HUES48 (cell line): ENCODE measurements around the gene MEIOSIN.
A peak's percentile ranks its signal among the peaks of the same experiment; 100 is the strongest.
"Not testable (repeated sequence)": the region's sequence is repeated elsewhere in the genome, so short reads cannot be mapped to it uniquely, and the experiment has no call there.

Experiments
- H3K27ac ChIP-seq: one replicate; pipeline ENCODE4 v1.7.0; 2013; ENCODE audit warnings: low read depth, low read length, inconsistent platforms
- H3K27me3 ChIP-seq: 2 replicates; pipeline ENCODE4 v1.6.1; 2013; ENCODE audit warnings: mild to moderate bottlenecking, low read length; ENCODE audit not compliant: control insufficient read depth, insufficient read depth
- H3K36me3 ChIP-seq: 2 replicates; pipeline ENCODE4 v1.6.1; 2013; ENCODE audit warnings: low read length; ENCODE audit not compliant: control insufficient read depth, insufficient read depth
- H3K4me1 ChIP-seq: 2 replicates; pipeline ENCODE4 v1.6.1; 2013; ENCODE audit warnings: mild to moderate bottlenecking, low read length; ENCODE audit not compliant: control insufficient read depth, insufficient read depth
- H3K4me3 ChIP-seq: 2 replicates; pipeline ENCODE4 v1.5.1; 2013; ENCODE audit warnings: mild to moderate bottlenecking, low read depth, low read length
- H3K9ac ChIP-seq: 2 replicates; pipeline ENCODE4 v1.6.1; 2013; ENCODE audit warnings: mild to moderate bottlenecking, low read depth, low read length, moderate library complexity
- H3K9me3 ChIP-seq: 2 replicates; pipeline ENCODE4 v1.6.1; 2013; ENCODE audit warnings: low read length; ENCODE audit not compliant: control insufficient read depth, insufficient read depth

Gene MEIOSIN

GRCh38 chr19:45792470-45793177 lies 59.4 kb downstream of the MEIOSIN start, which contains the start of gene DMWD:
Gene DMWD (minus strand): TSS chr19:45792845. CDS start chr19:45792756, 89 bp downstream.
- peaks cover 23% of the 10 kb centered on the region for H3K36me3 ChIP-seq
- peak within 1 kb of the TSS; percentile 82 for H3K27ac ChIP-seq
- no peaks in the 10 kb centered on the region for H3K9me3 ChIP-seq
- H3K27me3 ChIP-seq, result no peaks in the 10 kb centered on the region
- peak within 1 kb of the TSS; percentile 79 for H3K4me3 ChIP-seq
- peak within 1 kb of the TSS; percentile 94 for H3K9ac ChIP-seq
- peaks cover 3% of the 10 kb centered on the region for H3K4me1 ChIP-seq

GRCh38 chr19:45793178-45793564 lies 59.9 kb downstream of the MEIOSIN start:
- Histone ChIP-seq H3K9ac (no peak overlapping the region), H3K4me3 (peak overlapping the region; percentile 45), H3K9me3 (no peaks in the 10 kb centered on the region), H3K27ac (no peak overlapping the region), H3K27me3 (no peaks in the 10 kb centered on the region), H3K36me3 (peaks cover 20% of the 10 kb centered on the region), H3K4me1 (peaks cover 3% of the 10 kb centered on the region)

GRCh38 chr19:45793876-45794275 lies 60.6 kb downstream of the MEIOSIN start:
- no peak overlapping the region for H3K9ac ChIP-seq
- H3K27ac ChIP-seq, result no peak overlapping the region
- no peak overlapping the region for H3K4me3 ChIP-seq
- no peaks in the 10 kb centered on the region for H3K9me3 ChIP-seq
- H3K36me3 ChIP-seq, result peaks cover 13% of the 10 kb centered on the region
- H3K27me3 ChIP-seq, result no peaks in the 10 kb centered on the region
- H3K4me1 ChIP-seq, result peaks cover 3% of the 10 kb centered on the region

- no peak overlapping the region for H3K4me3 ChIP-seq
- H3K36me3 ChIP-seq, result peaks cover 6% of the 10 kb centered on the region
- H3K4me1 ChIP-seq, result peaks cover 5% of the 10 kb centered on the region
- H3K9ac ChIP-seq, result no peak overlapping the region
- no peaks in the 10 kb centered on the region for H3K27me3 ChIP-seq
- no peaks in the 10 kb centered on the region for H3K9me3 ChIP-seq
- H3K27ac ChIP-seq, result no peak overlapping the region
Observed at GRCh38 chr19:45794627-45795026, 61.4 kb downstream of the MEIOSIN start.

GRCh38 chr19:45798995-45799517 lies 65.8 kb downstream of the MEIOSIN start:
- no peak overlapping the region for H3K4me3 ChIP-seq
- H3K27ac ChIP-seq, result no peak overlapping the region
- no peak overlapping the region for H3K9ac ChIP-seq
- peaks cover 2% of the 10 kb centered on the region; the same call in 1 of the 2 replicates for H3K4me1 ChIP-seq
- H3K9me3 ChIP-seq, result no peaks in the 10 kb centered on the region
- H3K36me3 ChIP-seq, result no peaks in the 10 kb centered on the region
- no peaks in the 10 kb centered on the region; the same call in 1 of the 2 replicates for H3K27me3 ChIP-seq

- H3K4me3 ChIP-seq, H3K36me3 ChIP-seq, H3K9me3 ChIP-seq, H3K9ac ChIP-seq, H3K27me3 ChIP-seq, H3K4me1 ChIP-seq, H3K27ac ChIP-seq: not testable (repeated sequence)
Observed at GRCh38 chr19:45799541-45799940, 66.3 kb downstream of the MEIOSIN start.

GRCh38 chr19:45800070-45800553 lies 66.9 kb downstream of the MEIOSIN start:
- Histone ChIP-seq H3K4me1 (peaks cover 2% of the 10 kb centered on the region; the same call in 1 of the 2 replicates), H3K9ac (no peak overlapping the region), H3K36me3 (no peaks in the 10 kb centered on the region), H3K27me3 (no peaks in the 10 kb centered on the region; the same call in 1 of the 2 replicates), H3K4me3 (no peak overlapping the region), H3K9me3 (no peaks in the 10 kb centered on the region), H3K27ac (no peak overlapping the region)

GRCh38 chr19:45801603-45802175 lies 68.5 kb downstream of the MEIOSIN start:
- Histone ChIP-seq H3K27me3 (no peaks in the 10 kb centered on the region; the same call in 1 of the 2 replicates), H3K4me1 (peaks cover 2% of the 10 kb centered on the region; the same call in 1 of the 2 replicates), H3K4me3 (no peak overlapping the region), H3K9ac (no peak overlapping the region), H3K36me3 (no peaks in the 10 kb centered on the region), H3K27ac (no peak overlapping the region), H3K9me3 (no peaks in the 10 kb centered on the region)

- H3K4me3 ChIP-seq, result no peak overlapping the region
- H3K36me3 ChIP-seq, result no peaks in the 10 kb centered on the region
- no peaks in the 10 kb centered on the region for H3K9me3 ChIP-seq
- no peaks in the 10 kb centered on the region; the same call in 1 of the 2 replicates for H3K27me3 ChIP-seq
- no peak overlapping the region for H3K9ac ChIP-seq
- no peak overlapping the region for H3K27ac ChIP-seq
- no peaks in the 10 kb centered on the region for H3K4me1 ChIP-seq
Observed at GRCh38 chr19:45804140-45804958, 71.1 kb downstream of the MEIOSIN start.

GRCh38 chr19:45804959-45805230 lies 71.7 kb downstream of the MEIOSIN start:
- no peaks in the 10 kb centered on the region for H3K4me1 ChIP-seq
- H3K27ac ChIP-seq, result no peak overlapping the region
- no peaks in the 10 kb centered on the region for H3K9me3 ChIP-seq
- no peak overlapping the region for H3K9ac ChIP-seq
- H3K36me3 ChIP-seq, result no peaks in the 10 kb centered on the region
- no peaks in the 10 kb centered on the region; the same call in 1 of the 2 replicates for H3K27me3 ChIP-seq
- H3K4me3 ChIP-seq, result no peak overlapping the region
